ENCODE results near the gene KLHL18. TPM values are rescaled to one million over a fixed set of nuclear protein-coding genes. Genes with fewer than 3 reads are reported as not detected.

KLHL18 gene
- total RNA-seq, 1 experiment from 2014 or later: 26.5 TPM

- in situ Hi-C loops (cut with HindIII; ENCODE audit: low pct_unique_long_range_greater_than_20kb, low sequenced_read_pairs): no loop called here
- no peak for DNase-seq (ENCODE audit: low read depth)
Observed at GRCh38 chr3:47377186-47377585, 94.4 kb downstream of the KLHL18 start.

GRCh38 chr3:47378869-47379268, 96.1 kb downstream of the KLHL18 start:
- no peak for DNase-seq (ENCODE audit: low read depth)
- in situ Hi-C loops (cut with HindIII; ENCODE audit: low pct_unique_long_range_greater_than_20kb, low sequenced_read_pairs): no loop called here

GRCh38 chr3:47379411-47379899, 96.7 kb downstream of the KLHL18 start:
- no peak for DNase-seq (ENCODE audit: low read depth)
- in situ Hi-C loops (cut with HindIII; ENCODE audit: low pct_unique_long_range_greater_than_20kb, low sequenced_read_pairs): no loop called here

GRCh38 chr3:47380026-47380600, 97.4 kb downstream of the KLHL18 start:
- in situ Hi-C loops (cut with HindIII; ENCODE audit: low pct_unique_long_range_greater_than_20kb, low sequenced_read_pairs): no loop called here

GRCh38 chr3:47380601-47381316, 98.0 kb downstream of the KLHL18 start, which contains the start of gene PTPN23:
PTPN23 (plus strand) TSS chr3:47381021; CDS start chr3:47381097, 76 bp downstream.
- in situ Hi-C loops (cut with HindIII; ENCODE audit: low pct_unique_long_range_greater_than_20kb, low sequenced_read_pairs): no loop called here
- peak; percentile 99 for DNase-seq (ENCODE audit: low read depth)

More at GRCh38 chr3:47380026-47380600, 97.4 kb downstream of the KLHL18 start:
- no peak for DNase-seq (ENCODE audit: low read depth)

GRCh38 chr3:47381317-47382157, 98.8 kb downstream of the KLHL18 start:
- in situ Hi-C loops (cut with HindIII; ENCODE audit: low pct_unique_long_range_greater_than_20kb, low sequenced_read_pairs): no loop called here
- DNase-seq (ENCODE audit: low read depth): peak; percentile 85

GRCh38 chr3:47384425-47384824, 101.7 kb downstream of the KLHL18 start:
- in situ Hi-C loops (cut with HindIII; ENCODE audit: low pct_unique_long_range_greater_than_20kb, low sequenced_read_pairs): no loop called here
- no peak for DNase-seq (ENCODE audit: low read depth)

- in situ Hi-C loops (cut with HindIII; ENCODE audit: low pct_unique_long_range_greater_than_20kb, low sequenced_read_pairs): no loop called here
- DNase-seq (ENCODE audit: low read depth): peak; percentile 56
Observed at GRCh38 chr3:47385007-47385406, 102.3 kb downstream of the KLHL18 start.

GRCh38 chr3:47385796-47386195, 103.1 kb downstream of the KLHL18 start:
- no peak for DNase-seq (ENCODE audit: low read depth)
- in situ Hi-C loops (cut with HindIII; ENCODE audit: low pct_unique_long_range_greater_than_20kb, low sequenced_read_pairs): no loop called here

GRCh38 chr3:47392933-47393332, 110.2 kb downstream of the KLHL18 start:
- DNase-seq (ENCODE audit: low read depth): no peak
- in situ Hi-C loops (cut with HindIII; ENCODE audit: low pct_unique_long_range_greater_than_20kb, low sequenced_read_pairs): no loop called here

- no peak for DNase-seq (ENCODE audit: low read depth)
- in situ Hi-C loops (cut with HindIII; ENCODE audit: low pct_unique_long_range_greater_than_20kb, low sequenced_read_pairs): no loop called here
Observed at GRCh38 chr3:47394140-47394870, 111.6 kb downstream of the KLHL18 start.

GRCh38 chr3:47394881-47395280, 112.1 kb downstream of the KLHL18 start:
- DNase-seq (ENCODE audit: low read depth): no peak
- in situ Hi-C loops (cut with HindIII; ENCODE audit: low pct_unique_long_range_greater_than_20kb, low sequenced_read_pairs): no loop called here

Other genes with a start within 250 kb of the KLHL18 start
- gene SETD2, start 118.8 kb upstream of the KLHL18 start, total RNA-seq (2014; rRNA removed; shearing (Covaris generic); ENCODE audit: low replicate concordance): 10.9 and 15.7 TPM in 2 replicates
- 3.0 and 7.1 TPM in 2 replicates for gene KIF9, start 145 bp upstream of the KLHL18 start, total RNA-seq (2014; rRNA removed; shearing (Covaris generic); ENCODE audit: low replicate concordance)
- gene PTPN23, start 98.1 kb downstream of the KLHL18 start, total RNA-seq (2014; rRNA removed; shearing (Covaris generic); ENCODE audit: low replicate concordance): 4.0 and 14.1 TPM in 2 replicates
- 47.7 and 49.5 TPM in 2 replicates for gene SCAP, start 193.0 kb downstream of the KLHL18 start, total RNA-seq (2014; rRNA removed; shearing (Covaris generic); ENCODE audit: low replicate concordance)
- 30.9 and 41.6 TPM in 2 replicates for gene ELP6, start 230.8 kb downstream of the KLHL18 start, total RNA-seq (2014; rRNA removed; shearing (Covaris generic); ENCODE audit: low replicate concordance)